ENCODE measurements around the gene HIVEP3. TPM values are rescaled to one million over a fixed set of nuclear protein-coding genes. Genes with fewer than 3 reads are reported as not detected.

HIVEP3 gene
- total RNA-seq, 1 experiment from 2014 or later, result 1.4 TPM

DNA sequence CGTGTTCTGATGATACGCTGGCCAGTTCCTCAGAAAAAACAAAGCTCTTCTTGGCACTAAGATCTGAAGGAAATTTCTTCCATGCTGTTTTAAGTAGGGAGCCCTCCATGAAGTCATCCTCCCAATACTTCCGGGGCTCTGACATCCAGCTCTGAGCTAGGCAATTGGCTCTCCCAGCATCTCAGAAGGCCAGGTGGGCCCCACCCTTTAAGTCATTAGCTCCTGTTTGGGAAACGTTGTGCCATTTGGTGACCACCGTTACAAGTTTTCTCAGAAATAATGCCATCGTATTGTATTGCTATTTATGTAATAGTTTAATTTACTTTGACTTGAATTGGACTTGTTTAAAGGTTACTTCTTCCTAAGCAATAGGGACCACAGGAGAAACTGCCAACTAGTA is 303.9 kb downstream of the HIVEP3 start:
- Histone ChIP-seq H2BK20ac (ENCODE audit: low read depth, low read length, poor library complexity, severe bottlenecking) (no peak overlapping the region), H3T11ph (ENCODE audit: low read length) (no peak overlapping the region), H3K23me2 (ENCODE audit: insufficient read length, low read depth, low read length, poor library complexity, severe bottlenecking) (no peaks in the 10 kb centered on the region), H2AK5ac (ENCODE audit: insufficient read length, low read length) (no peak overlapping the region), H4K20me1 (ENCODE audit: control insufficient read depth, insufficient read depth, insufficient read length) (no peaks in the 10 kb centered on the region), H3K4me1 (ENCODE audit: insufficient read depth, low read length) (peaks cover 2% of the 10 kb centered on the region; the same call in 1 of the 2 replicates), H2BK12ac (ENCODE audit: insufficient read length, low read depth, low read length) (no peak overlapping the region), H3K56ac (ENCODE audit: insufficient read length, low read depth, low read length) (no peak overlapping the region), H2BK5ac (ENCODE audit: insufficient read length, low read length) (no peak overlapping the region), H4K8ac (replicated peaks; ENCODE audit: insufficient read length, low read depth, low read length) (no peak overlapping the region), H2BK120ac (ENCODE audit: low read depth, low read length, poor library complexity, severe bottlenecking) (no peak overlapping the region), H3K27me3 (ENCODE audit: insufficient read depth, low read length) (no peaks in the 10 kb centered on the region), H3K79me1 (ENCODE audit: insufficient read depth, low read depth, low read length, poor library complexity, severe bottlenecking) (no peaks in the 10 kb centered on the region), H3K4ac (ENCODE audit: low read depth, low read length) (no peak overlapping the region), H3K27ac (ENCODE audit: insufficient read length, low read depth, low read length) (no peak overlapping the region), H3K23ac (ENCODE audit: insufficient read length, low read depth, low read length) (no peak overlapping the region), H3K14ac (ENCODE audit: insufficient read depth, low read length) (no peak overlapping the region), H3K18ac (ENCODE audit: insufficient read length, low read depth, low read length) (no peak overlapping the region), H3K79me2 (ENCODE audit: insufficient read depth, low read length) (no peaks in the 10 kb centered on the region), H4K91ac (ENCODE audit: insufficient read length, low read depth, low read length) (no peak overlapping the region), H2AFZ (ENCODE audit: low read length) (no peak overlapping the region), H3K9me3 (ENCODE audit: control insufficient read depth, low read depth, low read length) (no peaks in the 10 kb centered on the region), H3K4me2 (ENCODE audit: insufficient read depth, insufficient read length, low read length) (no peak overlapping the region), H2BK15ac (ENCODE audit: low read depth, low read length) (no peak overlapping the region), H4K5ac (ENCODE audit: insufficient read length, low read depth, low read length) (no peak overlapping the region), H3K9ac (ENCODE audit: extremely low read depth, insufficient read length, low read length) (no peak overlapping the region)
- TF ChIP-seq CTCF (conservative IDR thresholded peaks at IDR 0.05), result no peak
- WGBS (ENCODE audit: extremely low coverage, insufficient read length, low lambda C conversion rate), result no CpG with 5 or more reads among the region's 6 CpGs
- Mint-ChIP-seq H3K4me3 (no peak overlapping the region), H3K36me3 (ENCODE audit: insufficient read depth in 1 of 3, low read depth in 3 of 3) (no peaks in the 10 kb centered on the region), H3K27me3 (ENCODE audit: low read depth) (no peaks in the 10 kb centered on the region; the same call in 1 of the 2 replicates), H3K4me1 (peaks cover 12 to 16% of the 10 kb centered on the region in 2 experiments), H3K27ac (no peak overlapping the region), H3K9me3 (no peaks in the 10 kb centered on the region)
- DNase-seq, result no peak

All from H9 (cell line).